Measurements from ENCODE around the gene DNAH3.

DNA sequence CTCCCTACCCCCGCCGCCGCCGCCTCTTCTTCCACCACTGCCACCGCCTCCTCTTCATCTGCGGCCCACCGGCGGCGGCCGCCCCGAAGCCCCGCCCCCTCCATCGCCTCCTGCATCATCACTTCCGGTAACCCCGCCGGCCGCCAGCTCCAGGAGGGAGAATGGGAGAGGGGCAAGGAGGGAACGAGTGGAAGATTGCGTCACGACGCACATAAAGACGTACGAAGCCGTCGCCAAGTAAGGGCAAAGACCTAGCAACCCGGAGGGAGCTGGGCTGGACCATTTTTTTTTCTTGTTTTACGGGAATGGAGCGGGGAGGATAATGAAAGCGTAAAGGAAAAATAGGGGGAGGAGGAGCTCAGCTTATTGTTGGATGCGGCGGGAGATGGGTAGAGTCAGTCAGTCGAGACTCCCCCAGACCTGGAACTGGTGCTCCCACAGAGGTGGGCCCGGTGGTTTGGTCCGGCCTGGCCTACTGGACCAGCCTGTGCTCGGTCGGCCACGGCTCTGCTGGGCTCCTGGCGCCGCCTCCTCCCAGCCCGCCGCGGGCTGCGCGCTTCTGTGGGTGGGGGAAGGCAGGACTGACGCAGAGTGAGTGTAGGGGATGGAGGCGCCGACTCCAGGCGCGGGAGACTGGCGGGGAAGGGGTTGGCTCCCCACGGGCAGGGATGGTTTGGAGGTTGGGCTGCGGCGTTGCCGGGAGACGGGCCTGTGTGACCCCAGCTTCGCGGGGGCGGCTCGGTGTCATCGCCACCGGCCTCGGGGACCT, 250.2 kb downstream of the DNAH3 start, which contains the start of the genes DCUN1D3 and LYRM1:
- TF ChIP-seq, protein P1, sequence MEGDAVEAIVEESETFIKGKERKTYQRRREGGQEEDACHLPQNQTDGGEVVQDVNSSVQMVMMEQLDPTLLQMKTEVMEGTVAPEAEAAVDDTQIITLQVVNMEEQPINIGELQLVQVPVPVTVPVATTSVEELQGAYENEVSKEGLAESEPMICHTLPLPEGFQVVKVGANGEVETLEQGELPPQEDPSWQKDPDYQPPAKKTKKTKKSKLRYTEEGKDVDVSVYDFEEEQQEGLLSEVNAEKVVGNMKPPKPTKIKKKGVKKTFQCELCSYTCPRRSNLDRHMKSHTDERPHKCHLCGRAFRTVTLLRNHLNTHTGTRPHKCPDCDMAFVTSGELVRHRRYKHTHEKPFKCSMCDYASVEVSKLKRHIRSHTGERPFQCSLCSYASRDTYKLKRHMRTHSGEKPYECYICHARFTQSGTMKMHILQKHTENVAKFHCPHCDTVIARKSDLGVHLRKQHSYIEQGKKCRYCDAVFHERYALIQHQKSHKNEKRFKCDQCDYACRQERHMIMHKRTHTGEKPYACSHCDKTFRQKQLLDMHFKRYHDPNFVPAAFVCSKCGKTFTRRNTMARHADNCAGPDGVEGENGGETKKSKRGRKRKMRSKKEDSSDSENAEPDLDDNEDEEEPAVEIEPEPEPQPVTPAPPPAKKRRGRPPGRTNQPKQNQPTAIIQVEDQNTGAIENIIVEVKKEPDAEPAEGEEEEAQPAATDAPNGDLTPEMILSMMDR (IDR thresholded peaks at IDR 0.05): no peak
- TF ChIP-seq POLR2A (IDR thresholded peaks at IDR 0.05): peak; percentile 81 to 97
